ENCODE data around the gene EDAR. TPM values are rescaled to one million over a fixed set of nuclear protein-coding genes. Genes with fewer than 3 reads are reported as not detected.

EDAR gene
- total RNA-seq, 3 donors from 2014 or later = 0.25 to 0.81 (median 0.60) TPM

- intact Hi-C loops (cut with DNase I, micrococcal nuclease) = no loop called here
- H3K36me3 ChIP-seq (ENCODE audit: low read depth) = no peaks in the 10 kb centered on the region
- DNase-seq (no peak), ATAC-seq (peak; percentile 4)
- no peaks in the 10 kb centered on the region for H3K9me3 ChIP-seq
- TF ChIP-seq, protein P1, sequence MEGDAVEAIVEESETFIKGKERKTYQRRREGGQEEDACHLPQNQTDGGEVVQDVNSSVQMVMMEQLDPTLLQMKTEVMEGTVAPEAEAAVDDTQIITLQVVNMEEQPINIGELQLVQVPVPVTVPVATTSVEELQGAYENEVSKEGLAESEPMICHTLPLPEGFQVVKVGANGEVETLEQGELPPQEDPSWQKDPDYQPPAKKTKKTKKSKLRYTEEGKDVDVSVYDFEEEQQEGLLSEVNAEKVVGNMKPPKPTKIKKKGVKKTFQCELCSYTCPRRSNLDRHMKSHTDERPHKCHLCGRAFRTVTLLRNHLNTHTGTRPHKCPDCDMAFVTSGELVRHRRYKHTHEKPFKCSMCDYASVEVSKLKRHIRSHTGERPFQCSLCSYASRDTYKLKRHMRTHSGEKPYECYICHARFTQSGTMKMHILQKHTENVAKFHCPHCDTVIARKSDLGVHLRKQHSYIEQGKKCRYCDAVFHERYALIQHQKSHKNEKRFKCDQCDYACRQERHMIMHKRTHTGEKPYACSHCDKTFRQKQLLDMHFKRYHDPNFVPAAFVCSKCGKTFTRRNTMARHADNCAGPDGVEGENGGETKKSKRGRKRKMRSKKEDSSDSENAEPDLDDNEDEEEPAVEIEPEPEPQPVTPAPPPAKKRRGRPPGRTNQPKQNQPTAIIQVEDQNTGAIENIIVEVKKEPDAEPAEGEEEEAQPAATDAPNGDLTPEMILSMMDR (IDR thresholded peaks at IDR 0.05) = no peak
- H3K4me3 ChIP-seq = no peak overlapping the region
- peaks cover 16% of the 10 kb centered on the region for H3K4me1 ChIP-seq (ENCODE audit: low read depth)
These were observed 9.6 kb downstream of the EDAR start for GRCh38 chr2:108979461-108979860.

DNA sequence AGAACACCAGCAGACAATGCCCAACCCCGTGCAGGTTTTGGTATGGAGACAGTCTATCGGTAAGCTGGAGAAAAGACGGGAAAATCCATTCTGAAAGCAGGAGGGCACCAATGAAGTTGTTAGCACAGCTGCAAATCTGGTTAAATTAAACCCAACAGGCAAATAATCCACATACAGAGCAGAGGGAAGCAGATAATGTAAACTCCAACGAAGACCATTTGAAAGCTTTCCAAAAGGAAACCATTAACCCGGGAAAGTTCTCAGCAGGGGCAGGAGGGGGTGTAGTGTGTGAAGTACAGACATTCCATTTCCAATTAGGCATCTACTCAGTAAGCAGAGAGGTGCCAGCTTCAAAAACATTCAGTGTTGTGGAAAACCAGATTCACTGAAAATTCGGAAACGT lies 10.3 kb downstream of the EDAR start:
- TF ChIP-seq, protein P1 (IDR thresholded peaks at IDR 0.05) = no peak
- intact Hi-C loops (cut with DNase I, micrococcal nuclease) = no loop called here
- no peak for DNase-seq
- peak; percentile 66 for ATAC-seq
- Histone ChIP-seq H3K36me3 (ENCODE audit: low read depth) (no peaks in the 10 kb centered on the region), H3K9me3 (no peaks in the 10 kb centered on the region), H3K4me1 (ENCODE audit: low read depth) (peaks cover 16% of the 10 kb centered on the region), H3K4me3 (no peak overlapping the region)

DNA sequence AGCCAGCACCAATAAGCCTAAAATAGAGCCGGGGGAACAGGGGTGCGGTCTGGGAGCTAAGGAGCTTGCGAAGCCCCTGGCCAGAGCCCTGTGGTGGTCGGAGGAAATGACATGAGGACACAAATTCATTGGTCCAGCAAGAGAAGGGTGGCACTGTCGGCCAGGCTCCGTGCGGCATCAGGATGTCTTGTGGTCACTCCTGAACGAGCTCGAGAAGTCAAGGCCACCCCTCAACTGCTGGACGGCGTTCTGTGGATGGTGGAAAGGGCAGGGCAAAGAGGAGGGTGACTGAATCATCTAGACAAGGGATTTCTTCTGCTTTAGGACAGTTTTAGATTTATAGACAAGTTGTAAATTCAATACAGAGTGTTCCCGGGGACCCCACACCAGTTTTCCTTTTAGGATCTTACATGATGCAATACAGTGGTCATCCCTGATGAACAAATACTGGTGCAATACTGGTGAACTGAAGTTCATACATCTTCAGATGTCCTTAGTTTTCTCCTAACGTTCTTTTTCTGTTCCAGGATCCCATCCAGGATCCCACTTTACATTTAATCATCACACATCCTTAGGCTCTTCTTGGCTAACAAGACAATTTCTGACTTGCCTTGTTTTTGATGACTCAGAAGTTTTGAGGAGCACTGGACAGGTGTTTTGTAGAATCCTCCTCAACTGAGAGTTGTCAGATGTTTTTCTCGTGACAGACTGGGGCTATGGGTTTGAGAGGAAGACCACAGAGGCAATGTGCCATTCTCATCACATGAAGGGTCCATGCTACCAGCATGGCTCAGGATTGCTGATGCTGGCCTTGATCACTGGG lies 13.2 kb downstream of the EDAR start:
- DNase-seq (no peak), ATAC-seq (no peak)
- H3K36me3 ChIP-seq (ENCODE audit: low read depth) = no peaks in the 10 kb centered on the region
- no peak overlapping the region for H3K4me3 ChIP-seq
- H3K4me1 ChIP-seq (ENCODE audit: low read depth) = peaks cover 9% of the 10 kb centered on the region
- no peaks in the 10 kb centered on the region for H3K9me3 ChIP-seq
- intact Hi-C loops (cut with DNase I, micrococcal nuclease) = no loop called here
- TF ChIP-seq, protein P1 (IDR thresholded peaks at IDR 0.05) = no peak

GRCh38 chr2:108974674-108975073 lies 14.3 kb downstream of the EDAR start:
- Histone ChIP-seq H3K4me3 (no peak overlapping the region), H3K4me1 (ENCODE audit: low read depth) (peaks cover 15% of the 10 kb centered on the region), H3K36me3 (ENCODE audit: low read depth) (no peaks in the 10 kb centered on the region), H3K9me3 (no peaks in the 10 kb centered on the region)
- intact Hi-C loops (cut with DNase I, micrococcal nuclease) = no loop called here
- TF ChIP-seq, protein P1 (IDR thresholded peaks at IDR 0.05) = no peak
- no peak for ATAC-seq
- DNase-seq = no peak

DNA sequence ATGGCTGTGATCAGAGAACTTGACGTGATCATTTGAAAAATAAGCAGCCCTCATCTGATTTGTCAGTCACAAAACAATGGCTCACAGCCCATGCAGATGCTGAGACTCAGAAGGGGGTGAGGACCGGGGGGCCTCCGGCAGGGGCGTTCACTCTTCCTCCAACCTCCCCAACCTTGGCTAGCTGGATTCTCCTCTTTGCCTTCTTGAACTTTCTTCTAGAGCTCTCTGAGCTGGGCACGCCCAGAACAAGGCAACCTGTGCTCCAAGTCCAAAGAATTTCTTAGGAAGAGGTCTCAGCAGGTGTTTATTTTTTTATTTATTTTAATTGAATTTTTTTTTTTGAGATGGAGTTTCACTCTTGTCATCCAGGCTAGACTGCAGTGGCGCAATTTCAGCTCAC lies 16.4 kb downstream of the EDAR start:
- no peaks in the 10 kb centered on the region for H3K9me3 ChIP-seq
- no peaks in the 10 kb centered on the region for H3K36me3 ChIP-seq (ENCODE audit: low read depth)
- no peak overlapping the region for H3K4me3 ChIP-seq
- TF ChIP-seq, protein P1 (IDR thresholded peaks at IDR 0.05) = no peak
- peak in 2 of 3 donors; percentile 50 to 55 for DNase-seq
- intact Hi-C loops (cut with DNase I, micrococcal nuclease) = no loop called here
- peak; percentile 18 for ATAC-seq
- H3K4me1 ChIP-seq (ENCODE audit: low read depth) = peaks cover 26% of the 10 kb centered on the region

All from mucosa of descending colon (tissue), 3 donors.